IMR-90 (cell line): Measurements from ENCODE around the gene CTTN.

Experiments used
- BHLHE40 ChIP-seq: fragments of 150-350 bp; IDR thresholded peaks from 2 replicates; pipeline ENCODE4 v1.6.1; 2016; ENCODE audit warnings: mild to moderate bottlenecking, low read depth, low read length
- CEBPB ChIP-seq: IDR thresholded peaks from 2 replicates; pipeline ENCODE4 v1.6.1; 2012; ENCODE audit warnings: low read depth, low read length, improper control_type of control experiment
- CTCF ChIP-seq: conservative IDR thresholded peaks from 2 replicates; pipeline ENCODE4 v1.5.1; 2012; ENCODE audit warnings: mild to moderate bottlenecking, low read depth, low read length, improper control_type of control experiment
- MXI1 ChIP-seq: IDR thresholded peaks from 2 replicates; pipeline ENCODE4 v1.6.1; 2012; ENCODE audit warnings: low read depth, mild to moderate bottlenecking, low read length, moderate library complexity, borderline replicate concordance
- POLR2A ChIP-seq: IDR thresholded peaks from 2 replicates; pipeline ENCODE4 v1.6.1; 2012; ENCODE audit warnings: mild to moderate bottlenecking, low read depth, low read length
- RAD21 ChIP-seq: IDR thresholded peaks from 2 replicates; pipeline ENCODE4 v1.6.1; 2012; ENCODE audit warnings: low read length, improper control_type of control experiment
- RCOR1 ChIP-seq: IDR thresholded peaks from 2 replicates; pipeline ENCODE4 v1.6.1; 2012; ENCODE audit warnings: mild to moderate bottlenecking, low read length, improper control_type of control experiment; ENCODE audit not compliant: insufficient replicate concordance
- USF2 ChIP-seq: fragments of 150-350 bp; IDR thresholded peaks from 2 replicates; pipeline ENCODE4 v1.6.1; 2017; ENCODE audit warnings: mild to moderate bottlenecking, antibody characterized with exemption, low read length, low read depth

GRCh38 chr11:70473873-70474690 is 75.8 kb downstream of the CTTN start:
- TF ChIP-seq CTCF (no peak), USF2 (no peak), POLR2A (no peak), RAD21 (no peak), CEBPB (no peak), RCOR1 (no peak), BHLHE40 (no peak), MXI1 (no peak)
